Lower lobe of right lung (tissue), 2 donors: Measurements from ENCODE around the gene EFS. TPM values are rescaled to one million over a fixed set of nuclear protein-coding genes. Genes with fewer than 3 reads are reported as not detected.
A peak's percentile ranks its signal among the peaks of the same experiment; 100 is the strongest.
"Not testable (repeated sequence)": the region's sequence is repeated elsewhere in the genome, so short reads cannot be mapped to it uniquely, and the experiment has no call there.

Source experiments
- ATAC-seq, 2 donors: fragments of 200-7000 bp; cut with Tn5 transposase; one replicate each; pipeline ENCODE4 v1.9.1; 2020 to 2022; ENCODE audit warnings: mild to moderate bottlenecking in 2 of 2, moderate library complexity in 2 of 2
- DNase-seq: peaks from one replicate; pipeline ENCODE4 v3.0.0-alpha.2; 2020
- H3K27ac ChIP-seq: fragments of 200-600 bp; one replicate; pipeline ENCODE4 v1.8.0; 2022
- H3K27me3 ChIP-seq: fragments of 200-600 bp; one replicate; pipeline ENCODE4 v1.8.0; 2022; ENCODE audit warnings: low read depth
- H3K36me3 ChIP-seq: fragments of 200-600 bp; one replicate; pipeline ENCODE4 v1.8.0; 2022; ENCODE audit warnings: mild to moderate bottlenecking
- H3K4me1 ChIP-seq: fragments of 200-600 bp; one replicate; pipeline ENCODE4 v1.8.0; 2022
- H3K4me3 ChIP-seq: fragments of 200-600 bp; one replicate; pipeline ENCODE4 v1.8.0; 2022; ENCODE audit warnings: mild to moderate bottlenecking
- H3K9me3 ChIP-seq: fragments of 200-600 bp; one replicate; pipeline ENCODE4 v1.8.0; 2022
- CTCF ChIP-seq: fragments of 200-600 bp; IDR thresholded peaks from one replicate; pipeline ENCODE4 v1.8.0; 2022; ENCODE audit warnings: antibody characterized with exemption, mild to moderate bottlenecking
- intact Hi-C: fragments of 100-400 bp; cut with DNase I; formaldehyde crosslinking; loops from one replicate; pipeline ENCODE4 v1.11.0; 2022
- total RNA-seq: library from RNA; stranded (reverse); fragmentation: NEBNext Ultra II Directional; extraction: Animal tissue kit (Norgen Biotek cat#: 25700); gene quantifications from one replicate; pipeline ENCODE4 v1.2.1, GENCODE V29; 2021
- donor health status: DM: no; HTN: yes; CAD: no; lungs with severe emphysema.

The EFS gene
- total RNA-seq, 1 donor from 2014 or later: 11.5 TPM

GRCh38 chr14:23387916-23388882 lies 23.2 kb upstream of the EFS start:
- Histone ChIP-seq H3K36me3 (no peaks in the 10 kb centered on the region), H3K4me1 (no peaks in the 10 kb centered on the region), H3K27me3 (no peaks in the 10 kb centered on the region), H3K9me3 (no peaks in the 10 kb centered on the region), H3K27ac (no peak overlapping the region), H3K4me3 (no peak overlapping the region)
- ATAC-seq: peak in 1 of 2 donors; percentile 8
- no peak for TF ChIP-seq CTCF
- no peak for DNase-seq
- intact Hi-C loops: no loop called here

- Histone ChIP-seq H3K27ac (no peak overlapping the region), H3K9me3 (no peaks in the 10 kb centered on the region), H3K4me3 (no peak overlapping the region), H3K36me3 (no peaks in the 10 kb centered on the region), H3K27me3 (peaks cover 4% of the 10 kb centered on the region), H3K4me1 (no peaks in the 10 kb centered on the region)
- intact Hi-C loops: no loop called here
- no peak for TF ChIP-seq CTCF
- ATAC-seq (no peak), DNase-seq (no peak)
These were observed 22.0 kb upstream of the EFS start for GRCh38 chr14:23386999-23387398.

- H3K9me3 ChIP-seq, H3K27ac ChIP-seq, DNase-seq, H3K27me3 ChIP-seq, intact Hi-C loops, ATAC-seq, H3K4me3 ChIP-seq, H3K36me3 ChIP-seq, H3K4me1 ChIP-seq: not testable (repeated sequence)
These were observed 21.3 kb upstream of the EFS start for GRCh38 chr14:23386266-23386657.

- no peak overlapping the region for H3K27ac ChIP-seq
- H3K9me3 ChIP-seq: no peaks in the 10 kb centered on the region
- no peaks in the 10 kb centered on the region for H3K36me3 ChIP-seq
- no peak for TF ChIP-seq CTCF
- H3K27me3 ChIP-seq: peaks cover 4% of the 10 kb centered on the region
- DNase-seq (no peak), ATAC-seq (no peak)
- intact Hi-C loops: no loop called here
- no peak overlapping the region for H3K4me3 ChIP-seq
- H3K4me1 ChIP-seq: no peaks in the 10 kb centered on the region
These were observed 20.8 kb upstream of the EFS start for GRCh38 chr14:23385642-23386265.

- Histone ChIP-seq H3K36me3 (no peaks in the 10 kb centered on the region), H3K9me3 (no peaks in the 10 kb centered on the region), H3K4me3 (no peak overlapping the region), H3K27me3 (peaks cover 4% of the 10 kb centered on the region), H3K27ac (no peak overlapping the region), H3K4me1 (no peaks in the 10 kb centered on the region)
- intact Hi-C loops: no loop called here
- no peak for ATAC-seq
- no peak for DNase-seq
- TF ChIP-seq CTCF: no peak
These were observed 20.3 kb upstream of the EFS start for GRCh38 chr14:23385244-23385641.
